Measurements from ENCODE around the gene FEN1.

GRCh38 chr11:61803889-61804647 is 11.4 kb downstream of the FEN1 start:
- TF ChIP-seq CTCF (IDR thresholded peaks at IDR 0.05) = no peak
- no peak for TF ChIP-seq POLR2A (IDR thresholded peaks at IDR 0.05)
